Endothelial cell of umbilical vein (primary cell): ENCODE measurements around the gene APOBEC3A.

ENCODE experiments used
- EZH2 ChIP-seq: IDR thresholded peaks from 2 replicates; pipeline ENCODE4 v1.6.1; 2012; ENCODE audit warnings: borderline replicate concordance, low read depth, mild to moderate bottlenecking, moderate library complexity, low read length, inconsistent platforms; ENCODE audit not compliant: severe bottlenecking
- FOS ChIP-seq: IDR thresholded peaks from 2 replicates; pipeline ENCODE4 v1.6.1; 2011; ENCODE audit warnings: mild to moderate bottlenecking, low read length, moderate library complexity, borderline replicate concordance; ENCODE audit not compliant: insufficient read depth
- GATA2 ChIP-seq: IDR thresholded peaks from 2 replicates; pipeline ENCODE4 v1.7.0; 2011; ENCODE audit warnings: low read depth, mild to moderate bottlenecking, moderate library complexity, mixed read lengths, low read length; ENCODE audit not compliant: insufficient read length, insufficient read depth
- JUN ChIP-seq: IDR thresholded peaks from 2 replicates; pipeline ENCODE4 v1.6.1; 2011; ENCODE audit warnings: borderline replicate concordance, low read depth; ENCODE audit not compliant: insufficient read length, insufficient read depth
- MYC ChIP-seq: IDR thresholded peaks from one replicate; pipeline ENCODE4 v1.6.1; 2011; ENCODE audit warnings: mild to moderate bottlenecking, low read depth, low read length
- POLR2A ChIP-seq: IDR thresholded peaks from 2 replicates; pipeline ENCODE4 v1.6.1; 2012; ENCODE audit warnings: low read depth, mild to moderate bottlenecking, control low read depth, low read length
- POLR2AphosphoS5 ChIP-seq: IDR thresholded peaks from 2 replicates; pipeline ENCODE4 v1.6.1; 2012; ENCODE audit warnings: low read depth, mild to moderate bottlenecking, control low read depth, low read length, moderate library complexity; ENCODE audit not compliant: insufficient read depth
- TF ChIP-seq, protein P1 (sequence below), 2 donors: IDR thresholded peaks; 1 replicate in 1 of 2; 2 replicates in 1 of 2; pipeline ENCODE4 v1.5.1; 2011; ENCODE audit warnings: low read length in 2 of 2, mild to moderate bottlenecking in 2 of 2, moderate library complexity in 2 of 2, control low read depth in 1 of 2, inconsistent platforms in 1 of 2, low read depth in 1 of 2; ENCODE audit not compliant: insufficient read depth in 1 of 2; ENCODE audit errors: extremely low read depth in 1 of 2
- TF ChIP-seq, protein P2 (sequence below): IDR thresholded peaks from 2 replicates; pipeline ENCODE4 v1.6.1; 2011; ENCODE audit not compliant: insufficient read depth, insufficient read length

DNA sequence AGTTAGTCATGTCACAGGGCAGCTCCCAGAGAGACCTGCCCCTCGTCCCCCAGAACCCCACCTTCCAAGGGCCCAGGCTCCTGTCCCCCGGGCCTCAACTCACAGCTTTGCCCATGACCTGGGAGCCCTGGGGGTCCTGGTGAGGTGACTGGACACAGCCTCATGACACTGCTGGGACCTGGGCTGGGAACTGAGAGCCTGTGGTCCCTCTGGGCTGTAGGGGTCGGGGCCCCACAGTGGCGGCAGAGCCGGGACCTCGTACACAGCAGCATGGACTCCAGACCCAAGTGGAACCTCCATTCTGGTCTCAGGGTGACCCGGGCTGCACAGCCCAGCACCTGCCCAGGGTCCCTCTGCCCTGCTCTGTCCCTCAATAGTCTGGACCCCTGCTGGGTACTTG, 6.9 kb downstream of the APOBEC3A start:
- TF ChIP-seq POLR2AphosphoS5 (no peak), EZH2 (no peak), JUN (no peak), GATA2 (no peak), POLR2A (no peak), MYC (no peak), FOS (no peak)
- TF ChIP-seq, protein P1, sequence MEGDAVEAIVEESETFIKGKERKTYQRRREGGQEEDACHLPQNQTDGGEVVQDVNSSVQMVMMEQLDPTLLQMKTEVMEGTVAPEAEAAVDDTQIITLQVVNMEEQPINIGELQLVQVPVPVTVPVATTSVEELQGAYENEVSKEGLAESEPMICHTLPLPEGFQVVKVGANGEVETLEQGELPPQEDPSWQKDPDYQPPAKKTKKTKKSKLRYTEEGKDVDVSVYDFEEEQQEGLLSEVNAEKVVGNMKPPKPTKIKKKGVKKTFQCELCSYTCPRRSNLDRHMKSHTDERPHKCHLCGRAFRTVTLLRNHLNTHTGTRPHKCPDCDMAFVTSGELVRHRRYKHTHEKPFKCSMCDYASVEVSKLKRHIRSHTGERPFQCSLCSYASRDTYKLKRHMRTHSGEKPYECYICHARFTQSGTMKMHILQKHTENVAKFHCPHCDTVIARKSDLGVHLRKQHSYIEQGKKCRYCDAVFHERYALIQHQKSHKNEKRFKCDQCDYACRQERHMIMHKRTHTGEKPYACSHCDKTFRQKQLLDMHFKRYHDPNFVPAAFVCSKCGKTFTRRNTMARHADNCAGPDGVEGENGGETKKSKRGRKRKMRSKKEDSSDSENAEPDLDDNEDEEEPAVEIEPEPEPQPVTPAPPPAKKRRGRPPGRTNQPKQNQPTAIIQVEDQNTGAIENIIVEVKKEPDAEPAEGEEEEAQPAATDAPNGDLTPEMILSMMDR (IDR thresholded peaks at IDR 0.05; ENCODE audit: extremely low read depth in 1 of 2, insufficient read depth in 1 of 2, low read depth in 1 of 2, low read length in 2 of 2): no peak
- TF ChIP-seq, protein P2, sequence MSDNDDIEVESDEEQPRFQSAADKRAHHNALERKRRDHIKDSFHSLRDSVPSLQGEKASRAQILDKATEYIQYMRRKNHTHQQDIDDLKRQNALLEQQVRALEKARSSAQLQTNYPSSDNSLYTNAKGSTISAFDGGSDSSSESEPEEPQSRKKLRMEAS: no peak
